ENCODE data around the gene JAK2.

- TF ChIP-seq EZH2phosphoT487 (IDR thresholded peaks at IDR 0.05; ENCODE audit: low read depth, severe bottlenecking, unreplicated experiment), result no peak
- no peak for TF ChIP-seq EZH2 (IDR thresholded peaks at IDR 0.05; ENCODE audit: borderline replicate concordance)
- no peak for TF ChIP-seq CTCF (IDR thresholded peaks at IDR 0.05; ENCODE audit: poor library complexity)
Observed at GRCh38 chr9:4962085-4962484, 23.0 kb upstream of the JAK2 start.
